Lower lobe of right lung (tissue), 2 donors: Measurements from ENCODE around the gene XYLT1. TPM values are rescaled to one million over a fixed set of nuclear protein-coding genes. Genes with fewer than 3 reads are reported as not detected.

Source experiments
- ATAC-seq, 2 donors: fragments of 200-7000 bp; cut with Tn5 transposase; one replicate each; pipeline ENCODE4 v1.9.1; 2020 to 2022; ENCODE audit warnings: mild to moderate bottlenecking in 2 of 2, moderate library complexity in 2 of 2
- DNase-seq: peaks from one replicate; pipeline ENCODE4 v3.0.0-alpha.2; 2020
- H3K27ac ChIP-seq: fragments of 200-600 bp; one replicate; pipeline ENCODE4 v1.8.0; 2022
- H3K27me3 ChIP-seq: fragments of 200-600 bp; one replicate; pipeline ENCODE4 v1.8.0; 2022; ENCODE audit warnings: low read depth
- H3K36me3 ChIP-seq: fragments of 200-600 bp; one replicate; pipeline ENCODE4 v1.8.0; 2022; ENCODE audit warnings: mild to moderate bottlenecking
- H3K4me1 ChIP-seq: fragments of 200-600 bp; one replicate; pipeline ENCODE4 v1.8.0; 2022
- H3K4me3 ChIP-seq: fragments of 200-600 bp; one replicate; pipeline ENCODE4 v1.8.0; 2022; ENCODE audit warnings: mild to moderate bottlenecking
- H3K9me3 ChIP-seq: fragments of 200-600 bp; one replicate; pipeline ENCODE4 v1.8.0; 2022
- intact Hi-C: fragments of 100-400 bp; cut with DNase I; formaldehyde crosslinking; loops from one replicate; pipeline ENCODE4 v1.11.0; 2022
- total RNA-seq: library from RNA; stranded (reverse); fragmentation: NEBNext Ultra II Directional; extraction: Animal tissue kit (Norgen Biotek cat#: 25700); gene quantifications from one replicate; pipeline ENCODE4 v1.2.1, GENCODE V29; 2021
- TF ChIP-seq, protein P1 (sequence below): fragments of 200-600 bp; IDR thresholded peaks from one replicate; pipeline ENCODE4 v1.8.0; 2022; ENCODE audit warnings: antibody characterized with exemption, mild to moderate bottlenecking
- donor health status: DM: no; HTN: yes; CAD: no; lungs with severe emphysema.

The XYLT1 gene
- total RNA-seq, 1 donor from 2014 or later = 9.0 TPM

- intact Hi-C loops = no loop called here
- Histone ChIP-seq H3K27ac (no peak overlapping the region), H3K36me3 (no peaks in the 10 kb centered on the region), H3K4me3 (no peak overlapping the region), H3K4me1 (peaks cover 11% of the 10 kb centered on the region), H3K27me3 (no peaks in the 10 kb centered on the region), H3K9me3 (no peaks in the 10 kb centered on the region)
- no peak for DNase-seq
- TF ChIP-seq, protein P1, sequence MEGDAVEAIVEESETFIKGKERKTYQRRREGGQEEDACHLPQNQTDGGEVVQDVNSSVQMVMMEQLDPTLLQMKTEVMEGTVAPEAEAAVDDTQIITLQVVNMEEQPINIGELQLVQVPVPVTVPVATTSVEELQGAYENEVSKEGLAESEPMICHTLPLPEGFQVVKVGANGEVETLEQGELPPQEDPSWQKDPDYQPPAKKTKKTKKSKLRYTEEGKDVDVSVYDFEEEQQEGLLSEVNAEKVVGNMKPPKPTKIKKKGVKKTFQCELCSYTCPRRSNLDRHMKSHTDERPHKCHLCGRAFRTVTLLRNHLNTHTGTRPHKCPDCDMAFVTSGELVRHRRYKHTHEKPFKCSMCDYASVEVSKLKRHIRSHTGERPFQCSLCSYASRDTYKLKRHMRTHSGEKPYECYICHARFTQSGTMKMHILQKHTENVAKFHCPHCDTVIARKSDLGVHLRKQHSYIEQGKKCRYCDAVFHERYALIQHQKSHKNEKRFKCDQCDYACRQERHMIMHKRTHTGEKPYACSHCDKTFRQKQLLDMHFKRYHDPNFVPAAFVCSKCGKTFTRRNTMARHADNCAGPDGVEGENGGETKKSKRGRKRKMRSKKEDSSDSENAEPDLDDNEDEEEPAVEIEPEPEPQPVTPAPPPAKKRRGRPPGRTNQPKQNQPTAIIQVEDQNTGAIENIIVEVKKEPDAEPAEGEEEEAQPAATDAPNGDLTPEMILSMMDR = no peak
- no peak for ATAC-seq
These were observed 213.2 kb downstream of the XYLT1 start for GRCh38 chr16:17257426-17258023.

- TF ChIP-seq, protein P1 = no peak
- Histone ChIP-seq H3K9me3 (no peaks in the 10 kb centered on the region), H3K4me1 (no peaks in the 10 kb centered on the region), H3K27ac (no peak overlapping the region), H3K27me3 (no peaks in the 10 kb centered on the region), H3K4me3 (no peak overlapping the region), H3K36me3 (no peaks in the 10 kb centered on the region)
- intact Hi-C loops = no loop called here
- DNase-seq (no peak), ATAC-seq (no peak)
These were observed 218.1 kb downstream of the XYLT1 start for GRCh38 chr16:17252701-17253100.

DNA sequence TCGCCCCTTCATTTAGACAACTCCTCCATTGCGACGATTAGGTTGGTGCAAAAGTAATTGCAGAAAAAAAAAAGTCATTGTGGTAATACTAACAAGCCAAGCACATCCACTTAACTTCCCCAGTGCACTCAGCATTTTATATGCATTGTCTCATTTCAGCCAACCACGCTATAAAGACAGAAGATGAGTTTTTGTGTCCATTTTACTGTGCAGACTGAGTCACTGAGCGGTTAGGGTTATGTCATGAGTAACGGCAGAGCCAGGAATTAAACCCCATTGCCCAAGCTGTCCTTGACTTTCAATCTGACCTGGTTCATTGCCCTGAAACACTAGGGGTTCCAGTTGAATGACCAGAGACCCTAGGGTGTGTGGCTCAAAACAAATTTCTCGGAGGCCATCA, 218.7 kb downstream of the XYLT1 start:
- Histone ChIP-seq H3K27me3 (no peaks in the 10 kb centered on the region), H3K4me3 (no peak overlapping the region), H3K9me3 (no peaks in the 10 kb centered on the region), H3K4me1 (no peaks in the 10 kb centered on the region), H3K36me3 (no peaks in the 10 kb centered on the region), H3K27ac (no peak overlapping the region)
- intact Hi-C loops = no loop called here
- TF ChIP-seq, protein P1 = no peak
- DNase-seq = no peak
- no peak for ATAC-seq

DNA sequence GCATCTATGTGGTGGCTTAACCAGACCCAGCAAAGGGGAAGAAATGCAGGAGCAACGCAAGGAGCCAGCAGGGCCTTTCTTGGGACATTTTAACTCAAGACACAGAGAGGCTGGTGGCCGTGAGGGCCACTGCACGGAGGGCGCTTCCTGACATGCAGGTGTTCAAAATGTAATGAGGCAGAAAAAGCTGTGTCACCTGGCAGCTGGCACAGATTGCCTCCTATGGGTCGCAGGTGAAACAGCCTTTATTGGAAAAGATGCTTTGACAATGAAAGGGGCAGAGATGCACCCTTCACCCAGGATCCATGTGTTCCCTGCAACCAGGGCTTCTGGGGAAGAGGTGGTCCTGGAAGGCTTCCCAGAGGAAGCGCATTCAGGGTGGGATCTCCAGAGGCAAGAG, 219.3 kb downstream of the XYLT1 start:
- ATAC-seq = no peak
- H3K27me3 ChIP-seq = no peaks in the 10 kb centered on the region
- no peaks in the 10 kb centered on the region for H3K4me1 ChIP-seq
- no peak for DNase-seq
- intact Hi-C loops = no loop called here
- no peak overlapping the region for H3K4me3 ChIP-seq
- H3K27ac ChIP-seq = no peak overlapping the region
- TF ChIP-seq, protein P1 = no peak
- no peaks in the 10 kb centered on the region for H3K36me3 ChIP-seq
- no peaks in the 10 kb centered on the region for H3K9me3 ChIP-seq

- Histone ChIP-seq H3K9me3 (no peaks in the 10 kb centered on the region), H3K4me1 (no peaks in the 10 kb centered on the region), H3K27ac (no peak overlapping the region), H3K4me3 (no peak overlapping the region), H3K27me3 (no peaks in the 10 kb centered on the region), H3K36me3 (no peaks in the 10 kb centered on the region)
- intact Hi-C loops = no loop called here
- TF ChIP-seq, protein P1 = no peak
- DNase-seq (no peak), ATAC-seq (no peak)
These were observed 223.6 kb downstream of the XYLT1 start for GRCh38 chr16:17246974-17247732.
